ENCODE measurements around the gene LIMS2.

Gene LIMS2

GRCh38 chr2:127675331-127676261 is at the start of gene LIMS2:
LIMS2 (minus strand) TSS chr2:127675530; CDS start chr2:127675024, 506 bp downstream.
- no peak for TF ChIP-seq CTCF (IDR thresholded peaks at IDR 0.05; ENCODE audit: low read depth, low read length)
- TF ChIP-seq MYC (IDR thresholded peaks at IDR 0.05; ENCODE audit: low read depth, low read length): no peak
- no peak for TF ChIP-seq MAX (IDR thresholded peaks at IDR 0.05; ENCODE audit: low read depth, low read length)
- H3K4me3 ChIP-seq (ENCODE audit: low read depth, low read length): no peak within 1 kb of the TSS
- no peak for DNase-seq (ENCODE audit: low read depth)

GRCh38 chr2:127722807-127723206 is 47.5 kb upstream of the LIMS2 start:
- no peak for DNase-seq (ENCODE audit: low read depth)
- H3K4me3 ChIP-seq (ENCODE audit: low read depth, low read length): no peak overlapping the region
- TF ChIP-seq MYC (IDR thresholded peaks at IDR 0.05; ENCODE audit: low read depth, low read length) (no peak), CTCF (IDR thresholded peaks at IDR 0.05; ENCODE audit: low read depth, low read length) (no peak), MAX (IDR thresholded peaks at IDR 0.05; ENCODE audit: low read depth, low read length) (no peak), POLR2A (IDR thresholded peaks at IDR 0.05; ENCODE audit: extremely low read depth, insufficient read length) (no peak)

GRCh38 chr2:127721978-127722355 is 46.6 kb upstream of the LIMS2 start:
- TF ChIP-seq MAX (IDR thresholded peaks at IDR 0.05; ENCODE audit: low read depth, low read length) (no peak), POLR2A (IDR thresholded peaks at IDR 0.05; ENCODE audit: extremely low read depth, insufficient read length) (no peak), MYC (IDR thresholded peaks at IDR 0.05; ENCODE audit: low read depth, low read length) (no peak), CTCF (IDR thresholded peaks at IDR 0.05; ENCODE audit: low read depth, low read length) (no peak)
- DNase-seq (ENCODE audit: low read depth): no peak
- no peak overlapping the region for H3K4me3 ChIP-seq (ENCODE audit: low read depth, low read length)

- no peak overlapping the region for H3K4me3 ChIP-seq (ENCODE audit: low read depth, low read length)
- TF ChIP-seq POLR2A (IDR thresholded peaks at IDR 0.05; ENCODE audit: extremely low read depth, insufficient read length) (no peak), MAX (IDR thresholded peaks at IDR 0.05; ENCODE audit: low read depth, low read length) (no peak), MYC (IDR thresholded peaks at IDR 0.05; ENCODE audit: low read depth, low read length) (no peak), CTCF (IDR thresholded peaks at IDR 0.05; ENCODE audit: low read depth, low read length) (no peak)
- no peak for DNase-seq (ENCODE audit: low read depth)
Measured at GRCh38 chr2:127721311-127721977, 46.1 kb upstream of the LIMS2 start.

- TF ChIP-seq POLR2A (IDR thresholded peaks at IDR 0.05; ENCODE audit: extremely low read depth, insufficient read length) (no peak), MAX (IDR thresholded peaks at IDR 0.05; ENCODE audit: low read depth, low read length) (no peak), CTCF (IDR thresholded peaks at IDR 0.05; ENCODE audit: low read depth, low read length) (no peak), MYC (IDR thresholded peaks at IDR 0.05; ENCODE audit: low read depth, low read length) (no peak)
- no peak for DNase-seq (ENCODE audit: low read depth)
- H3K4me3 ChIP-seq (ENCODE audit: low read depth, low read length): no peak overlapping the region
Measured at GRCh38 chr2:127719301-127720218, 44.2 kb upstream of the LIMS2 start.

Measured in NB4 (cell line).